ENCODE data around the gene DOK4. TPM values are rescaled to one million over a fixed set of nuclear protein-coding genes. Genes with fewer than 3 reads are reported as not detected.

DOK4 gene
- total RNA-seq, 1 experiment from 2014 or later: 23.0 TPM

- Mint-ChIP-seq H3K9me3 (ENCODE audit: low read depth, unreplicated experiment) (no peaks in the 10 kb centered on the region), H3K36me3 (ENCODE audit: insufficient read depth, unreplicated experiment) (peaks cover 13% of the 10 kb centered on the region), H3K27ac (ENCODE audit: unreplicated experiment) (peak overlapping the region; percentile 19), H3K27me3 (ENCODE audit: unreplicated experiment) (no peaks in the 10 kb centered on the region), H3K4me3 (ENCODE audit: low read depth, unreplicated experiment) (no peak overlapping the region), H3K4me1 (ENCODE audit: low read depth, unreplicated experiment) (peaks cover 30% of the 10 kb centered on the region)
- no peak for TF ChIP-seq CTCF (IDR thresholded peaks at IDR 0.05; ENCODE audit: unreplicated experiment)
- CTCF ChIA-PET: interaction anchor here (0.5 to 0.8 kb wide), 2 partner anchors 38 to 398 kb away, joined by 3 to 8 read pairs; no protein-coding TSS in a partner anchor
- intact Hi-C loops (cut with micrococcal nuclease; ENCODE audit: unreplicated experiment): no loop called here
- BruUV-seq (replicated peaks): no TSS peak
- DNase-seq: no peak
These were observed 4.9 kb downstream of the DOK4 start for GRCh38 chr16:57481421-57481820.

- no peak for TF ChIP-seq CTCF (IDR thresholded peaks at IDR 0.05; ENCODE audit: unreplicated experiment)
- Mint-ChIP-seq H3K4me3 (ENCODE audit: low read depth, unreplicated experiment) (peak overlapping the region; percentile 60), H3K4me1 (ENCODE audit: low read depth, unreplicated experiment) (peaks cover 30% of the 10 kb centered on the region), H3K27me3 (ENCODE audit: unreplicated experiment) (no peaks in the 10 kb centered on the region), H3K9me3 (ENCODE audit: low read depth, unreplicated experiment) (no peaks in the 10 kb centered on the region), H3K27ac (ENCODE audit: unreplicated experiment) (peak overlapping the region; percentile 58), H3K36me3 (ENCODE audit: insufficient read depth, unreplicated experiment) (peaks cover 10% of the 10 kb centered on the region)
- no TSS peak for BruUV-seq (replicated peaks)
- intact Hi-C loops (cut with micrococcal nuclease; ENCODE audit: unreplicated experiment): no loop called here
- CTCF ChIA-PET: interaction anchor here (0.7 to 1.7 kb wide), 2 partner anchors 18 to 42 kb away, joined by 3 to 5 read pairs; partner anchors contain the start of gene POLR2C
- DNase-seq: no peak
These were observed 5.5 kb downstream of the DOK4 start for GRCh38 chr16:57480754-57481230.

GRCh38 chr16:57479976-57480753 is 6.1 kb downstream of the DOK4 start:
- intact Hi-C loops (cut with micrococcal nuclease; ENCODE audit: unreplicated experiment): no loop called here
- peak; percentile 88 for DNase-seq
- TF ChIP-seq CTCF (IDR thresholded peaks at IDR 0.05; ENCODE audit: unreplicated experiment): no peak
- CTCF ChIA-PET: interaction anchor here (0.6 to 1.7 kb wide), 4 partner anchors 18 to 50 kb away, joined by 3 to 5 read pairs (median 3); partner anchors contain the start of genes CIAPIN1, COQ9 and POLR2C
- Mint-ChIP-seq H3K27me3 (ENCODE audit: unreplicated experiment) (no peaks in the 10 kb centered on the region), H3K4me3 (ENCODE audit: low read depth, unreplicated experiment) (peak overlapping the region; percentile 60), H3K4me1 (ENCODE audit: low read depth, unreplicated experiment) (peaks cover 30% of the 10 kb centered on the region), H3K27ac (ENCODE audit: unreplicated experiment) (peak overlapping the region; percentile 58), H3K9me3 (ENCODE audit: low read depth, unreplicated experiment) (no peaks in the 10 kb centered on the region), H3K36me3 (ENCODE audit: insufficient read depth, unreplicated experiment) (peaks cover 5% of the 10 kb centered on the region)
- BruUV-seq (replicated peaks): no TSS peak

GRCh38 chr16:57479205-57479975 is 6.9 kb downstream of the DOK4 start:
- Mint-ChIP-seq H3K36me3 (ENCODE audit: insufficient read depth, unreplicated experiment) (peaks cover 5% of the 10 kb centered on the region), H3K4me1 (ENCODE audit: low read depth, unreplicated experiment) (peaks cover 24% of the 10 kb centered on the region), H3K27ac (ENCODE audit: unreplicated experiment) (peak overlapping the region; percentile 58), H3K9me3 (ENCODE audit: low read depth, unreplicated experiment) (no peaks in the 10 kb centered on the region), H3K4me3 (ENCODE audit: low read depth, unreplicated experiment) (peak overlapping the region; percentile 60), H3K27me3 (ENCODE audit: unreplicated experiment) (no peaks in the 10 kb centered on the region)
- no peak for DNase-seq
- TF ChIP-seq CTCF (IDR thresholded peaks at IDR 0.05; ENCODE audit: unreplicated experiment): no peak
- CTCF ChIA-PET: interaction anchor here (0.6 to 1.7 kb wide), 4 partner anchors 17 to 411 kb away, joined by 3 to 5 read pairs (median 4); partner anchors contain the start of genes CIAPIN1, COQ9 and POLR2C
- intact Hi-C loops (cut with micrococcal nuclease; ENCODE audit: unreplicated experiment): no loop called here
- BruUV-seq (replicated peaks): no TSS peak
